Keratinocyte (primary cell): Measurements from ENCODE around the gene CDCA4.

Experiments used
- CTCF ChIP-seq, 3 experiments: IDR thresholded peaks in 1 of 3; conservative IDR thresholded peaks in 1 of 3; optimal IDR thresholded peaks in 1 of 3; 2 replicates in 2 of 3; 3 replicates in 1 of 3; pipeline versions ENCODE3 to v1.5.1; 2011; ENCODE audit warnings: low read length in 3 of 3, mild to moderate bottlenecking in 3 of 3, moderate library complexity in 2 of 3, control low read depth in 1 of 3, inconsistent platforms in 1 of 3; ENCODE audit not compliant: insufficient read depth in 2 of 3; ENCODE audit errors: extremely low read depth in 1 of 3
- EZH2 ChIP-seq: IDR thresholded peaks from one replicate; pipeline ENCODE4 v1.6.1; 2012; ENCODE audit warnings: inconsistent platforms, mild to moderate bottlenecking, low read length, moderate library complexity

- TF ChIP-seq CTCF (optimal IDR thresholded peaks at IDR 0.05 in 1 of 3, IDR thresholded peaks at IDR 0.05 in 1 of 3, conservative IDR thresholded peaks at IDR 0.05 in 1 of 3; ENCODE audit: extremely low read depth in 1 of 3, insufficient read depth in 2 of 3, low read length in 3 of 3) = no peak
- TF ChIP-seq EZH2 = no peak
These were observed 39.2 kb upstream of the CDCA4 start for GRCh38 chr14:105059925-105060565.
